Central memory CD4-positive, alpha-beta T cell (primary cell): ENCODE measurements around the gene FRZB.
"Not testable (repeated sequence)": the region's sequence is repeated elsewhere in the genome, so short reads cannot be mapped to it uniquely, and the experiment has no call there.

ENCODE experiments used
- DNase-seq: peaks from one replicate; pipeline ENCODE4 v3.0.0; 2022

FRZB gene

DNA sequence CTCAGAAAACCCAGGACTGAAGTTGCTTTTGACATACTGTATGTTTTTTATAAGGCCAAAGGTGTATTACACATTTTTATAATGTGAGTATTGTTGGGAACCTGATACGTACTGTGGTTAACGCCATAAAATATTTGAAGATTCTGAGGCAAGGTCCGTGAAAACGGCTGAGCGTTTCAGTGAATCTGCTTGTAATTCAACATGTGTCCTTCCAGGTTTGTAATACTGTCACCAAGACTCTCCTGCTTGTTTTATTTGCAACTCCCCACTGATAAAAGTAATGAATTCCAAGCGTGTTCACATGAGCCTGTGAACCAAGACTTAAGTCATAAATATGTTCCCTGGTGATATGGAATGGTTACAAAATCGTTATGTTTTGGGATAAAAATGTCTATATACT, 23.9 kb upstream of the FRZB start:
- no peak for DNase-seq

DNA sequence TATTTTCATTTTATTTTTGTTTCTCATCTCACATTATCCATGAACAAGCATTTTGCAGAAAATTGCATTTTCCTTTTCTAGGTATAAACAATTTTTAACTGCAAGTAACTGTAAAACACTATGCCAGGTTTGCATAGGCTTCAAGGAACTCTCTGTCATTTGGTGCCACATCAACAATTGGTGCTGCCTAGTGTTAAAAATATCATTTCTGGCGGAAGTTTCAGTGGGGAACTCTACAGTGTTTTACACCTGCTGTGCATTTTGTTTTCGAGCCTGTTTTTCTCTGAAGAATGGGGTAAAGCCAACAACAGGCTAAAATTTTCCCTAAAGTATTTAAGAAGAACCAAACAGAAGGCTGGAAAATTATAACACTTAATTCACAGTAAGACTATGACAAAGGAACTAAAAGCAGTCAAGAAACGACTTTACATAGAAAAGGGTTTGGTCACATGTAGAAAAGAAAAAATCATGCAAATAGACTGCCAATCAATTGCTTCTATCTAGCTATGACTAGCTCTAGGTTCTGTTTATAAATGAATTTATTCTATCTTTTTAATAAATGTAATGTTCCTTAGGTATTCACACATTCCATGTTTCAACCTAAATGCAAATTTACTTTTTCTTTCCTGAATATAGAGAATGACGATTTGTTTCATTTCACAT, 21.4 kb upstream of the FRZB start:
- DNase-seq: no peak

DNA sequence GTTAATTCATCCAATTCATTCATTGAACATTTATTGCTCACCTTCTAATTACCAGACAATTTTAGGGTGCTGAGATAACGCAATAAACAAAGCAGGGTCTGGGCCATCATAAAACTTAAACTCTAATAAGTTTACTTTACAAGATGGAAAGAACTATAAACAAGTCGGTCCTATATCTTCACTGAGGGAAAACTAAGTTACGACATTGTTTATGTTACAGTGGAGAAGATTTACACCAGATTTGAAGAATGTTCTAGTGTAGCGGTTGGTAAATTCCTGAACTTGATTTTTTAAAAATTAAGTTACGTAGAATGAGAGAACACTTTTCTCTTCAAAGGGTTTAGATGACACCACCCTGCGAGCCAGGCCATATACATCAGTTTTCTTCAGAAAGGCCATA, 20.7 kb upstream of the FRZB start:
- no peak for DNase-seq

- no peak for DNase-seq
Observed at GRCh38 chr2:182885771-182886170, 19.3 kb upstream of the FRZB start.

DNA sequence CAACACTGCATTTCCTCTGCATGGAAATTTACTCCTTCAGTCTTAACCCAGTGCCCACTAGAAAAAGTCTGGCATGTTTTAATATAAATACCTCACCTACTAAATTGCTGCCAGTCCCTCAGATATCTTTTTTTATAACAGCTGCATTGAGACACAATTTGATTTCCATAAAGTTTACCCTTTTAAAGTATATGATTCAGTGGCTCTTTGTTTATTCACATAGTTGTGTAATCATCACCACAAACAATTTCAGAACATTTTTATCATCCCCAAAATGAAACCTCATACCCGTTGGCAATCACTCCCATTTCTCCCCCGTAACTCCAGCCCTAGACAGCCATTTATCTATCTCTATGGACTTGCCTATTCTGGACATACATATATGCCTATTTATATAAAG, 17.0 kb upstream of the FRZB start:
- DNase-seq: no peak

DNA sequence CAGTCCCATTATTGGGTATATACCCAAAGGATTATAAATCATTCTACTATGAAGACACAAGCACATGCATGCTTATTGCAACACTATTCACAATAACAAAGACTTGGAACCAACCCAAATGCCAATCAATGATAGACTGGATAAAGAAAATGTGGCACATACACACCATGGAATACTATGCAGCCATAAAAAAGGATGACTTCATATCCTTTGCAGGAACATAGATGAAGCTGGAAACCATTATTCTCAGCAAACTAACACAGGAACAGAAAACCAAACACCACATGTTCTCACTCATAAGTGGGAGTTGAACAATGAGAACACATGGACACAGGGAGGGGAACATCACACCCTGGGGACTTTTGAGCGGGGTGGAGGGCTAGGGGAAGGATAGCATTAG, 13.7 kb upstream of the FRZB start:
- not testable (repeated sequence) for DNase-seq

DNA sequence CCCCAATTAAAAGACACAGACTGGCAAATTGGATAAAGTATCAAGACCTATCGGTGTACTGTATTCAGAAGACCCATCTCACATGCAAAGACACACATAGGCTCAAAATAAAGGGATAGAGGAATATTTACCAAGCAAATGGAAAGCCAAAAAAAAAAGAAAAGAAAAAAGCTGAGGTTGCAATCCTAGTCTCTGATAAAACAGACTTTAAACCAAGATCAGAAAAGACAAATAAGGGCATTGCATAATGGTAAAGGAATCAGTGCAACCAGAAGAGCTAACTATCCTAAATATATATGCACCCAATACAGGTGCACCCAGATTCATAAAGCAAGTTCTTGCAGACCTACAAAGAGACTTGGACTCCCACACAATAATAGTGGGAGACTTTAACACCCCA, 10.2 kb upstream of the FRZB start:
- not testable (repeated sequence) for DNase-seq

DNA sequence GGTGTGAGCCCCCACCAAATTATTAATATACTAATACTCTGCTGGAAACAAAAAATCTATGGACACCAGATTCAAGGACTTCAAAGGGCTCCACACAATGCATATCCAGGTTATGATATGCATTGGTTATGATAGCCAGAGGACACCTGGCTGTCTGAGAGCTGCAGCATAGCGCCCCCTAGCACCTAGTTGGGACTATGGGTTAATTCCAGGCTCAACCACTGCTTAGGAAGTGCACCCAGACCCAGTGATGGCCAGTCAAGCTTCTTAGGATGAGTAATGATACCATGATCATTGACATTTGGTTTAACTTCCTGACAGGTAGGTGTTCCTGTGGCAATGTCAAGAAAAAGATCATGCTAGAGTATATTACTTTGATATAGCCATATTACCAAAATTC, 3.8 kb upstream of the FRZB start:
- no peak for DNase-seq

GRCh38 chr2:182868054-182868796, 1.8 kb upstream of the FRZB start:
- no peak for DNase-seq

- DNase-seq: no peak
Observed at GRCh38 chr2:182867426-182868053, 1.1 kb upstream of the FRZB start.

DNA sequence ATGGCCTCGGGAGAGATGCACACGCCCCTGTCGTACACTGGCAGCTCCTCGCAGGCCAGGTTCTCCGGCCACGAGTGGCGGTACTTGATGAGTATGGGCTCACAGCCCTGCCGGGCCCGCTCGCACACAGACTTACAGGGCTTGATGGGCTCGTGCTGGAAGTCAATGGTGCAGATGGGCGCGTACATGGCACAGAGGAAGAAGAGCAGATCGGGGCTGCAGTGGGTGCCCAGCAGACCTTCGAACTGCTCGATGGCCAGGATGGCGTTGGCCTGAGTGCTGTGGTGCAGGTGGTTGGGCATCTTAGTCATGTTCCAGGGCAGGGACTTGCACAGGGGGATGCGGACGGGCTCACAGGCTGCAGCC, 359 bp downstream of the FRZB start:
- DNase-seq: no peak

DNA sequence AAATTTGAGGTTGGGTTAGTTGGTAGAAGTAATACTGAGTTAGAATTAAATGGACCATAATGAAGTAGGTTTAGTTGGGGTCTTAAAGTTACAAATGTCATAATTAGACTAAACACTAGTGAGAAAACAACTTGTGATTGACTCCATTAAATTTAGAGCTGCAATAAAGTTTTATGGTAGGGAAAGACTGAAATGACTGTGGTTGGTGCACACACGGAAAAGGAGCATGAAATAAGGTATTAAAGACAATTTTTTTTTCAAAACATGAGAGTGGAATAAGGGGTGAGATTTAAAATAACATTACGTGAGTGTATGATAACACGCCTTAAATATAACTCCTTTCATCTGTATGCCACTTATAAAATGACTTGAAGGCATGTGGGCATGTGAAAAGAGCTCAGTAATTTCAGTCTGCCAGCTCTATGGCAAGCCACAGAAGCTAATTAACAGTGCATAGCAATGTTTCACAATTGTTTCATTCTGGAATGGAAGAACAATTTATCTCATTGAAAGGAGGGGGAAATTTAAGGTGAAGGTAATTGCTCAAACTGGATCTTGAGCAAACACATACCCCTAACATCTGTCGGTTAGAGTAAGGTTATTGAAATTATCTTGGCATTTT, 1.4 kb downstream of the FRZB start:
- DNase-seq: no peak

GRCh38 chr2:182863642-182864041, 2.8 kb downstream of the FRZB start:
- no peak for DNase-seq

DNA sequence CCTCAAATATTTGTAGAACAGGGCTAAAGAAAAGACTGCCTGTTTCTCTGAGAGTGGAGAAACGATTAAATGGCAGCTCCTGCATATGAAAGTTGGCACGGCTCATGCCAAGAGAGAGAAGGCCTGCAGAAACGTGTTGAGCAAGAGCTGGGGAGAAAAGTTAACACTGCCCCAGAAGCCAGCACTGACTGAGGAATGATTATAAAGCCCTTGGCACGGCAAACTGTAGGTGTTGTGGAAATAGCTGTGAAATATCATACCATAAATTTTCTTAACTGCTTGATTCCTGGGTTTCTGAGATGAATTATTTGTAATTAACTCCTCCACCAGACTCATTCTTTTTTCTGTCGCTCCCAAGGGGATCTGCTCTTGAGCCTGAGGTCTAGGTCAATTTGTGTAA, 4.3 kb downstream of the FRZB start:
- DNase-seq: no peak

GRCh38 chr2:182860858-182861257, 5.6 kb downstream of the FRZB start:
- no peak for DNase-seq

- no peak for DNase-seq
Observed at GRCh38 chr2:182858671-182859070, 7.8 kb downstream of the FRZB start.

- no peak for DNase-seq
Observed at GRCh38 chr2:182855376-182855775, 11.1 kb downstream of the FRZB start.

GRCh38 chr2:182854375-182855105, 11.9 kb downstream of the FRZB start:
- no peak for DNase-seq

DNA sequence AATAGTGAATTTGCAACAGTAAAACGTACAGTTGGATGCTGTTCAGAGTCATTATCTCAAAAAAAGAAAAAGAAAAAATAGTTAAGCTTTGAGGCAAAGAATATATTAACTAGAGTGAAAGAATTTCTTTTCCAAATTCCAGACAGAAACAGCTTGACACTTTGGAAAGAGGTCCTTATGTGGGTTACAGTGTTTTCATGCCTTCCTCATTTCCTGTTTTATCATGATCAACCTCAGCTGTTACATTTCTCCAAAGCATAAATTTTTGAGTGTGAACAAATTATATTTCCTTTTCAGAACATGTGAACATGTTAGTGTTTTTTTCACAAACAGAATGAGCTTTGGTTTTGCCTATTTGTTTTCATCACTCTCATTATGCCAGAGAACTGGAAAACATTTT, 13.6 kb downstream of the FRZB start:
- DNase-seq: no peak

- DNase-seq: no peak
Observed at GRCh38 chr2:182852090-182852489, 14.3 kb downstream of the FRZB start.

- DNase-seq: no peak
Observed at GRCh38 chr2:182845794-182846417, 20.5 kb downstream of the FRZB start.

DNA sequence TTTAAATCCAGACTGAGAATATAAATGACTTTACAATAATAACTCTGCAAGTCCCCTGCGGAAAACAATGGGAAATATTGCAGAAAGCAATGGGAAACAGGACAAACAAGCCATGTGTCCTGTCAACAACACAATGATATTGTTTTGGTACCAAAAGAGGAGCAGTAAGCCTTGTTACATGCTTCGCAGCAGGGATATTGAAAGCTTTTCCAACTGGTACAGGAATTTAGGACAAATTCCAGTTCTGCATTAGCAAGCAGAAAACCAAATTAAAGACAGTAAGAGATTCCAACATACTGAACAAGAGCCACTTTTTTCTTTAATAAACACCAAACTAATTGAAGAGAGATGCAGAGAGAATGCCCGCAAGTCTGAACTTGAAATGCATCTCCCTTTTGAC, 30.0 kb downstream of the FRZB start:
- no peak for DNase-seq

DNA sequence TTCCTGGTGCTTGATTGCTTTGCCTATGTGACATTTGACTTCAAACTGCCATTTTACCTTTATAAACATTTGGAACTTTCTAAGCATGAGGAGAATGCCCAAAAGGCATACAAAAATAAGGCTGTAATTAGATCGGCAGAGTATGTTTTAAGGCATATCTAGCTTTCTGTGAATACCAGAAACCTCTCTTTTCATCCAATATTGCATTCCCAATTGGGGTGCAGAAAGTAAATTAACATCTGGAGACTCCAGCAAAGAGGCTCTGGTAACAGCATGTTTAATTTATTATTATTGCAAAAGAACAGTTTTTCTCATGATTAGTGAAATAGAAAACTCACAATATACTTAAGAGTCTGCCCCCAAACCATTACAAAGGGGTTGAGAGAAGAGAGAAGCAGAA, 32.1 kb downstream of the FRZB start:
- DNase-seq: no peak
